Measurements from ENCODE around the gene NAPEPLD.

DNA sequence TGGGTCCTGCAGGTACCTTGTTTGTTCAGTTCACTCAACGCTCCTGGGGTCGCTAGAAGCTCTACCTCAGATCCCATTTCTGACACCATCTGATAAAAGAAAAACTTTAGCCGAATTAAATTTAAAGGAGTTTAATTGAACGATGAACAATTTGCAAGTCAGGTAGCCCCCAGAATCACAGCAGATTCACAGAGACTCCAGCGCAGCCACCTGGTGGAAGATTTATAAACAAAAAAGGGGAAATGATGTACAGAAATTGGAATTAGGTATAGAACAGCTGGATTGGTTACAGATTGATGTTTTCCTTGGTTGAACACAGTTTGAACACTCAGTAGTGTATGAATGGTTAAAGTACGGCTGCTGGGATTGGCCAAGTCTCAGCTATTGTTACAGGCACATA lies 97.4 kb downstream of the NAPEPLD start:
- TF ChIP-seq CTCF (IDR thresholded peaks at IDR 0.05) (no peak), EP300 (IDR thresholded peaks at IDR 0.05; ENCODE audit: low read depth) (no peak), POLR2AphosphoS5 (IDR thresholded peaks at IDR 0.05) (no peak)
